Measurements from ENCODE around the gene SUCNR1. TPM values are rescaled to one million over a fixed set of nuclear protein-coding genes. Genes with fewer than 3 reads are reported as not detected.
"Not testable (repeated sequence)": the region's sequence is repeated elsewhere in the genome, so short reads cannot be mapped to it uniquely, and the experiment has no call there.

The SUCNR1 gene
- total RNA-seq, 1 experiment from 2014 or later, result not detected

DNA sequence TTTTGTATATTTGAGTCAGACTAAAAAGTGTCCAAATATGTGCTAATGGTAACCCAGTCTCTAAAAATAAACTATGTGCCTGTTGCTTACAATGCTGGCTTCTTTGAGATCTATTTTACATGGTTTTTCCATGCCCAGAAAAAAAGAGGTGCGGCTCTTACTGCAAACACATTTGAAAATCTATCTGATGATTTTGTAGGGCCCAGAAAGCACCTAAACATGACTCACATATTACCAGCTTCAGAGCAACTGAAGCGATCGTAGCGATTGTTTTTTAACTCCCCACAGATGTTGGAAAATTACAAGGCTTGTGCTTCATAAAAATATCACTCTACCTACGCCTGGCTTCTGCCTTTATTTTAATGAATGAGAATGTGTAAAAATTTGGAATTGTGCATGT lies 53.5 kb downstream of the SUCNR1 start:
- no peaks in the 10 kb centered on the region for H3K9me3 ChIP-seq (ENCODE audit: low read length)
- no peak overlapping the region for H3K4me3 ChIP-seq (ENCODE audit: low read length)
- H3K27me3 ChIP-seq (ENCODE audit: low read length), result no peaks in the 10 kb centered on the region
- no peak for DNase-seq
- H3K27ac ChIP-seq (ENCODE audit: low read length), result no peak overlapping the region
- H3K36me3 ChIP-seq (ENCODE audit: insufficient read depth, low read length), result no peaks in the 10 kb centered on the region
- H3K9me2 ChIP-seq (replicated peaks; ENCODE audit: insufficient read depth, low read length), result no peaks in the 10 kb centered on the region
- no peak overlapping the region for H2AFZ ChIP-seq (ENCODE audit: low read length)
- H3K4me2 ChIP-seq (ENCODE audit: low read depth, low read length, poor library complexity, severe bottlenecking), result no peak overlapping the region
- H3K79me2 ChIP-seq (ENCODE audit: low read length), result no peaks in the 10 kb centered on the region
- no peak overlapping the region for H3K9ac ChIP-seq (ENCODE audit: low read length)
- H3K4me1 ChIP-seq (ENCODE audit: low read length), result no peaks in the 10 kb centered on the region
- H4K20me1 ChIP-seq (ENCODE audit: insufficient read depth, low read depth, low read length), result no peaks in the 10 kb centered on the region

DNA sequence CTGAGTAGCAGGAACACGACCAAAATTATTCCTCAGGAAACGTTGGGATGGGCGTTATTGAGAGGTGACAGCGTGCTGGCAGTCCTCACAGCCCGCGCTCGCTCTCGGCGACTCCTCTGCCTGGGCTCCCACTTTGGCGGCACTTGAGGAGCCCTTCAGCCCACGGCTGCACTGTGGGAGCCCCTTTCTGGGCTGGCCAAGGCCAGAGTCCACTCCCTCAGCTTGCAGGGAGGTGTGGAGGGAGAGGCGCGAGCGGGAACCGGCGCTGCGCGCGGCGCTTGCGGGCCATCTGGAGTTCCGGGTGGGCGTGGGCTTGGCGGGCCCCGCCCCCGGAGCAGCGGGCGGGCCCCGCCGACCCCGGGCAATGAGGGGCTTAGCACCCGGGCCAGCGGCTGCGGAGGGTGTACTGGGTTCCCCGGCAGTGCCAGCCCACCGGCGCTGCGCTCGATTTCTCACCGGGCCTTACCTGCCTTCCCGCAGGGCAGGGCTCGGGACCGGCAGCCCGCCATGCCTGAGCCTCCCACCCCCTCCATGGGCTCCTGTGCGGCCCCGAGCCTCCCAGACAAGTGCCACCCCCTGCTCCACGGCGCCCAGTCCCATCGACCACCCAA lies 54.6 kb downstream of the SUCNR1 start:
- H3K27me3 ChIP-seq (ENCODE audit: low read length); H3K79me2 ChIP-seq (ENCODE audit: low read length); H3K4me1 ChIP-seq (ENCODE audit: low read length); H3K4me3 ChIP-seq (ENCODE audit: low read length); H3K9me2 ChIP-seq (replicated peaks; ENCODE audit: insufficient read depth, low read length); H3K36me3 ChIP-seq (ENCODE audit: insufficient read depth, low read length); DNase-seq; H3K9me3 ChIP-seq (ENCODE audit: low read length); H4K20me1 ChIP-seq (ENCODE audit: insufficient read depth, low read depth, low read length); H3K4me2 ChIP-seq (ENCODE audit: low read depth, low read length, poor library complexity, severe bottlenecking); H3K9ac ChIP-seq (ENCODE audit: low read length); H2AFZ ChIP-seq (ENCODE audit: low read length); H3K27ac ChIP-seq (ENCODE audit: low read length): not testable (repeated sequence)

DNA sequence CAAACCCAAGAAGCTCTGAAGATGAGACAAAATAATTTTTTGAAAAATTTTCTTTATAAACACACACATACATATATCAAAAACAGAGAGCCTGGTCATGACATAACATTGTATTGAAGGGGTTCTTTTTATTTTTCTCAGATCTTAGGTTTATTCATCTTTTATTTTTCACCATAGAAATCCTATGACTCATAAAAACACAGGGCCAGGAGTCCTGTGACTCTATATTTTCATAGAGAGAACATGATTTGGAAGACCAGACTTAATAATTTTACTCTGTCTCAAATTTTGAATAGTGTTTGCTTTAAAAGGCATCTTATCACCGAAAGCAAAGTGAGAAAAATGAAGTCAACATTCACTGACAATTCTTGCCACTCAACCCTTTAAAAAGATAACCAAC lies 57.7 kb downstream of the SUCNR1 start:
- no peaks in the 10 kb centered on the region for H3K79me2 ChIP-seq (ENCODE audit: low read length)
- no peaks in the 10 kb centered on the region for H3K9me3 ChIP-seq (ENCODE audit: low read length)
- H3K4me2 ChIP-seq (ENCODE audit: low read depth, low read length, poor library complexity, severe bottlenecking), result no peak overlapping the region
- no peaks in the 10 kb centered on the region for H3K9me2 ChIP-seq (replicated peaks; ENCODE audit: insufficient read depth, low read length)
- no peaks in the 10 kb centered on the region for H3K36me3 ChIP-seq (ENCODE audit: insufficient read depth, low read length)
- no peaks in the 10 kb centered on the region for H3K4me1 ChIP-seq (ENCODE audit: low read length)
- no peak overlapping the region for H2AFZ ChIP-seq (ENCODE audit: low read length)
- H3K9ac ChIP-seq (ENCODE audit: low read length), result no peak overlapping the region
- no peaks in the 10 kb centered on the region for H4K20me1 ChIP-seq (ENCODE audit: insufficient read depth, low read depth, low read length)
- H3K4me3 ChIP-seq (ENCODE audit: low read length), result no peak overlapping the region
- no peak overlapping the region for H3K27ac ChIP-seq (ENCODE audit: low read length)
- no peaks in the 10 kb centered on the region for H3K27me3 ChIP-seq (ENCODE audit: low read length)
- DNase-seq, result no peak

DNA sequence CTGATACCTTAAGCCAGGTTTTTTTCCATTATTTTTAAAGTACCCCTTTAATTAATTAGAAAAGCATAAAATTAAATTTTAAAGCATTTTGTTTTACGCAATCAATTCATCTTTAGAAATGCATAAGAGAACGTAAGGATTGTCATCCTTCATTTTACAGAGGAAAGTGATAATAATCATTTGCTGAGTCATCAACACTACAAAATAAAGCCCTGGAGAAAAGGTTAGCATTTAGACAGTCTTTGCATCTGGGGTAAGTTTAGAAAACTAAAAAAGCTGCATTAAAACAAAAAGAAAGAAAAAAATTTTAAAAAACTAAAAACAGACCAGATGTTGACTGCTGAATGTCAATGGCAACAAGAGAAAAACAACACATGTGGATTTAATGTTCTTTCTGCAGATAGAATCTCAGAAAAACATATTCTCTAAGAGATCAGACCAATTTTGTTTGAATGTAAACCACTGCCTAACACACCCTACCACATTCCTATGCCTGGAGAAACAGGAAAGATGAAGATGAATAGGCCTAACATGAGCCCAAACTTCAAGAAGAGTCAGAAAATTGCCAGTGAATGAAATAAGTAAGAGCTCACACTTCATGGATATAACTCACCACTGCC lies 59.9 kb downstream of the SUCNR1 start:
- H3K9me2 ChIP-seq (replicated peaks; ENCODE audit: insufficient read depth, low read length), result no peaks in the 10 kb centered on the region
- no peaks in the 10 kb centered on the region for H3K9me3 ChIP-seq (ENCODE audit: low read length)
- no peaks in the 10 kb centered on the region for H4K20me1 ChIP-seq (ENCODE audit: insufficient read depth, low read depth, low read length)
- H3K27ac ChIP-seq (ENCODE audit: low read length), result no peak overlapping the region
- no peaks in the 10 kb centered on the region for H3K4me1 ChIP-seq (ENCODE audit: low read length)
- no peak overlapping the region for H3K9ac ChIP-seq (ENCODE audit: low read length)
- H2AFZ ChIP-seq (ENCODE audit: low read length), result no peak overlapping the region
- H3K36me3 ChIP-seq (ENCODE audit: insufficient read depth, low read length), result no peaks in the 10 kb centered on the region
- no peaks in the 10 kb centered on the region for H3K79me2 ChIP-seq (ENCODE audit: low read length)
- no peaks in the 10 kb centered on the region for H3K27me3 ChIP-seq (ENCODE audit: low read length)
- H3K4me2 ChIP-seq (ENCODE audit: low read depth, low read length, poor library complexity, severe bottlenecking), result no peak overlapping the region
- no peak overlapping the region for H3K4me3 ChIP-seq (ENCODE audit: low read length)
- DNase-seq, result no peak

Other genes with a start within 250 kb of the SUCNR1 start
- not detected in 2 replicates for gene AADACL2, start 139.7 kb upstream of the SUCNR1 start, total RNA-seq (2014; rRNA removed; shearing (Covaris generic); ENCODE audit: low replicate concordance)
- gene AADAC, start 59.5 kb upstream of the SUCNR1 start, total RNA-seq (2014; rRNA removed; shearing (Covaris generic); ENCODE audit: low replicate concordance), result not detected in 2 replicates

All from Karpas-422 (cell line).